GM18858 (cell line): ENCODE data around the gene SMC3.
"Not testable (repeated sequence)": the region's sequence is repeated elsewhere in the genome, so short reads cannot be mapped to it uniquely, and the experiment has no call there.

Experiments
- ATAC-seq: cut with Tn5 transposase; IDR thresholded peaks from one replicate; pipeline ENCODE4 v1.9.1; 2021; ENCODE audit not compliant: unreplicated experiment

The SMC3 gene

DNA sequence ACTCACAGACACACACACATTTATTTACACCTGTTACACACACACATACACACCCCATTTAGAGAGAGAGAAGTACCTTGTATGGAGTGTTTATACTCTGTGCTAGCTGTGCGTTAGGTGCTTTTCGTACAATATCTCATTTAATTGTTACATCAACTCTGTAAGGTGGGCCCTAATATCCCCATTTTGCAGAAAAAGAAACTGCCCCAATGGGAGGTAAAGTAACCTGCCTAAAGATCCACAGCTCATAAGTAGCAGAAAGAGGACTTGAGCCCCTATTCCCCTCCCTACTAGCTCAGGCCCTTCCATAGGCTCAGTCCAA is 52.9 kb downstream of the SMC3 start:
- ATAC-seq: no peak

DNA sequence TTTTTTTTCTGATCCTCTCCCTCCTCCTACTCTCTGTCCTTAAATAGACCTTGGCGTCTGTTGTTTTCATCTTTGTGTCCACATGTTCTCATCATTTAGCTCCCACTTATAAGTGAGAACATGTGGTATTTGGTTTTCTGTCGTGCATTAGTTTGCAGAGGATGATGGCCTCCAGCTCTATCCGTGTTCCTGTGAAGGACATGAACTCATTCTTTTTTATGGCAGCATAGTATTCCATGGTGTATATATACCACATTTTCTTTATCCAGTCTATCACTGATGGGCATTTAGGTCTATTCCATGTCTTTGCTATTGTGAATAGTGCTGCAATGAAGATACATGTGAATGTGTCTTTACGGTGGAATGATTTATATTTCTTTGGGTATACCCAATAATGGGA is 55.8 kb downstream of the SMC3 start:
- ATAC-seq: not testable (repeated sequence)

DNA sequence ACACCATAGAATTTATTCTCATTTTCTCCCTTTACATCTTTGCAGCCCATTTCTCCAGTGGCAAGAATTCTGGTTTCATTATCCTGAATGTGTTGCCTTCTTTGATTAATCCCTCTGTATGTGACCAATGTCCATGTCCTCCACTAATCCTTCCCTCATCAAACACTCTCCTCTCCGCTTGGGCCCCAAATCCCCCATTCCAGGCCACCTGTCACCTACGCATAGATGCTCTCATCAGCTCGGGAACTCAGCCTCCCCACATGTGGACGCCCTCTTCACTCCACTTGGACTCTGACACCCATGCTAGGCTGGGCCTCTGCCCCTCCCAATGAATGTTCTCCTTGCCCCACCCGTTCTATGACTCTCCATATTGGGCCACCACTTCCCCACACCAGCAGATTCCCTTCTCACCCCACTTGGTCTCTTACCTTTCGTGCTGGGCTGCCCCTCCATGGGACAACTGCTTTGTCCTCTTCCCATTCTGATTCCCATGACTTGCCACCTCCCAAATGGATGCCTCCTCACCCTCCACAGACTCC is 57.9 kb downstream of the SMC3 start:
- ATAC-seq: no peak

DNA sequence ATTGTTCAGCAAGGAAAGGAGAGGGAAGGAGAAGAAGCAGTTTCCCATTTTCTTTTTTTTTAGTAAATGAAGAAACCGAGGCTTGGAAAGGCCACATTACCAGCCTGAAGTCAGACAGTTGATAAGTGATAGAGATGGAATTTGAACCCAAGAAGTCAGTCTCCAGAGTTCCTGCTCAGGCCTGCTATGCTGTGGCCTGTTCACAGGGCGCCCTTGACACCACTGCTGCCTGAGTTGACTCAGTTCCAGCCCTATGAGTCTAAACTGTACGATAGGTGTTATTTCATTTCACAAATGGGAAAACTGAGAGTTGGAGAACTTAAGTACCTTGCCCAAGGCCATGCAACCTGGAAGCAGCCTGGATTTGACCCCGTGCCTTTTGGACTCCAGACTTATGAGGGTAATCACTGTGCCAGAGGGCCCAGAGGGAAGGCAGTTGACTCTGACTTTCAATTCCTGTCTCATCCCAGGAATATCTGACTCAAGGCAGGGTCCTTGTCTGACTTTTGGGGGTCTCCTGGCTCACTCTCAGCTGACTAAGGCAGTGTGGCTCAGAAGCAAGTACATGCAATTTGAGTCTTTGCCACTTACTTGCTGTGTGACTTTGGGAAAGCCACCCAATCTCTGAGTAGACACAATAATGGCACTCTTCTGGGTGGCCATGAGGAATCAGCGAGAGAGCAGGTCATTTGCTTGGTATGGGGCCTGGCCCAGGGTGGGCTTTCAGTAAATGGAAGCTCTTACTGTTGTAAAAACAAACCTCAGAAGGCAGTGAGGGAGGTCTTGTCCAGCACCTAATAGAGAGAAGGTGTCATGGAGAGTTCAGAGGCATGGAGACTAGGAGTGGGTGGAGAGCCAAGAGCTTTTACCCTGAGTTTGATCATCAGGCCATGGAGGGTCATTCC is 58.7 kb downstream of the SMC3 start:
- no peak for ATAC-seq

DNA sequence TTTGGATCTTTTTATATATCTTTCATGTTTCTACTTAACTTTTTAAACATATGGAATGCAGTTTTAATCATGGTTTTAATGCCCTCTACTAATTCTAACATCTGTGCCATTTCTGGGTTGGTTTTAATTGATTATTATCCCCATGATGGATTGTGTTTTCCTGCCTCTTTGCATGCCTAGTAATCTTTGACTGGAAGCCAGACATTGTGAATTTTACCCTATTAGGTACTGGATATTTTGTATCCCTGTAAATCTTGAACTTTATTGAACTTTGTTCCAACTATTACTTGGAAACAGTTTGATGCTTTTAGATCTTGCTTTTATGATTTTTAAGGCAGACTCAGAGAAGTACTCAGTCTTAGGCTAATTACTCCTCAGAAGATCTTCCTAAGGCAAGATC is 60.7 kb downstream of the SMC3 start:
- ATAC-seq: no peak

DNA sequence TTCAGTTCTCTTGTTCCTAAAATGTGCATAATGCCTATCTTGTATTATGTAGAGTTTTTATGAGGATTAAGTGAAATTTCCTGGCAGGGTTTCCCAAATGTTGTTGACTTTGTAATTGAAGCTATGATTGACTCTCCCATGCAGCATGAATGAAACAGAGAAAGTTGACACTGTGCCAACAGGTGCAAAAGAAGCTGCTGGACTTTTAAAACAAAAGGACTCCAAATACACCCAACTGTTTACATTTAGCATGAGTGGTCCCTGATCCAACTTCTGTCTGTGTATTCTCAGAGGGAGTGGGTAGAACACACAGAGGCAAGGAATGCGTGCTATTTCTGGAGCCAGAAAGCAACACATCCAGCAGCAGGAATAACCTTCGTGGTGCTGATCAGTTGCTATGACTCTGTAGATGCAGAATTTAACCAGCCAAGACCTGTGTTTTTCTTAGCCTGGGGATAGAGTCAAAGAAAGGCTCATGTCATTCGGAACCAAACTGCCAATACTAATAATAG is 62.2 kb downstream of the SMC3 start:
- no peak for ATAC-seq

DNA sequence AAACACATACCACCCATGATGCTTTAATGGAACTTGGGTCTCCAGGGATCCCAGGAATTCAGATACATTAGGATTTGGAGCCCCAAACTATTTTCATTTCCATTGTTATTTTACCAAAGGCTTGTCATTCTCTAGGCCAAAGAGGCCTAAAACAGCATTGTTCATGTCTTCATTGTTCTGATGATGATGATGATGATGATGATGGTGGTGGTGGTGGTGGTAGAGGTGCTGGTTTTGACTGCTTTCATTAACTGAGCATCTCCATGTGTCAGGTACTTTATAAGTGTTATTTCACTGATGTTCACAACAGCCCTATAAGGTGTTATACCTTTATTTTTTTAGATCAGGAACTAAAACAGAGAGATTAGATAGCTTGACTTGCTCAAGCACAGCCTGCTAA is 64.4 kb downstream of the SMC3 start:
- no peak for ATAC-seq

DNA sequence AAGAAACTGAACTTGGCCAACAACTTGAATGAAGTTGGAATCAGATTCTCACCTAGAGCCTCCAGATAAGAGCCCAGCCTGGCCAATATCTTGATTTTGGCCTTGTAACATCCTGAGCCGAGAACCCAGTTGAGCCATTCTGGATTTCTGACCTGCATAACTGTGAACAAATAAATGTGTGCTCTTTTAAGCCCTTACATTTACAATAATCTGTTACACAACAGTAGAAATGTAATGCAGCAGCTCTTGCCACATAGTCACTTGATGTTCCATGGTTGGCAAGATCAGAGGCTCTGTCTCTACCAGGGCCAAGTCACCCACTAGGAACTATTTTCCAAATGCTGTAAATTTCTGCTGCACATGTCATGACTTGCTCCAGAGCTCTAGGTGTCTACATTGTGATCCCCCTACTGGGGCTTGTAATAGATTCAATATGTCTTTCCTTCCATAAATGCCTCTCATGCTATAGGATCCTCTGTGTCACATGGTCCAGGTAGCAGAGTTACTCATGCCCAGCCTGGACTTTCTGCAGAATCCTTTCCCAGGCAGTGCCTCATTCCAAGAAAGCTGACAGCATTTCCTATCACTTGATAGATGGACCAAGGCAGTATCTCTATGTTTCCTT is 65.2 kb downstream of the SMC3 start:
- no peak for ATAC-seq

DNA sequence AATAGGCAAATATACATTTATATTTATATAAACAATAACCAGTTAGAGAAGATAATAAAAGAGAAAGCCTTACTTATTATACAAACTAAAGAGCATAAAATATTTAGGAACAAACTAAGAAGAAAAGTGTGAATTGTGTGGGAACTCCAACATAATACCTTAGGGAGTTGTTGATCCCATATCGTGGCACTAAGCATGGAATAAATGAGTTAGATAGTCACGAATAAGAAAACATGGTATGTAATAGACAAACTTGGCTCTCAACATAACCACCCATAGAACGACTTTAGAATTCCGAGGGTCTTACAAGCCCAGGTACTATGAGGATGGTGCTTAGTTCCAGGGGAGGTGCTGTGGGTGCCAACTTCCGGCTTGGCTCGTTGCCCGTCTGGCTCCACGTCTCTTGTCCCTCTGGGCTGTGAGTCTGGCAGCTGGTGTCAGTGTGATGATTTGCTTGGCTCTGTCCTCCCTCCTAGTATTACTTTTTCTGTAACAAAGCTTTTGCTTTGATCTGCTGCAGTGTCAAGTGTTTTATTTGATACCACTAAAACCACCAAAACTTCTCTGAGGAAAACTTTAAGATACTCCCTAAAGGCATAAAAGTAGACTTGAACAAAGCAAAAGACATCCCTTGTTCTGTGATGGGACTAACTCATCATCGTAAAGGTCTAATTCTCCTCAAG is 67.2 kb downstream of the SMC3 start:
- no peak for ATAC-seq

DNA sequence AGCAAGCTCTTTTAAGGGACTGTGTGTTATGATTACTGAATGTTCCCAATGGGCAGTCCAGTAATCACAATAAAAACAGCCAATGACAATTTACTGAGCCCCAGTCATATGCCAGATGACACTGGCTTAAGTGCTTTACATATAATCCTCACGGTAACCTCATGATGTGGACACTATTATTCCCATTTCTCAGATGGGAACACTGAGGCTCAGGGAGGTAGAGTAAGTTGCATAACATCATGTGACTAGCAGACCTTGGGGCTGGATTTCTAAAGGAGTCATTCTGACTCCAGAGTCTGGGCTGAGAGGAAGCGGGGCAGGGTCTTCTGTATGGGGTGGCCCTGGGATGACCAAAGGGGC is 69.1 kb downstream of the SMC3 start:
- no peak for ATAC-seq

DNA sequence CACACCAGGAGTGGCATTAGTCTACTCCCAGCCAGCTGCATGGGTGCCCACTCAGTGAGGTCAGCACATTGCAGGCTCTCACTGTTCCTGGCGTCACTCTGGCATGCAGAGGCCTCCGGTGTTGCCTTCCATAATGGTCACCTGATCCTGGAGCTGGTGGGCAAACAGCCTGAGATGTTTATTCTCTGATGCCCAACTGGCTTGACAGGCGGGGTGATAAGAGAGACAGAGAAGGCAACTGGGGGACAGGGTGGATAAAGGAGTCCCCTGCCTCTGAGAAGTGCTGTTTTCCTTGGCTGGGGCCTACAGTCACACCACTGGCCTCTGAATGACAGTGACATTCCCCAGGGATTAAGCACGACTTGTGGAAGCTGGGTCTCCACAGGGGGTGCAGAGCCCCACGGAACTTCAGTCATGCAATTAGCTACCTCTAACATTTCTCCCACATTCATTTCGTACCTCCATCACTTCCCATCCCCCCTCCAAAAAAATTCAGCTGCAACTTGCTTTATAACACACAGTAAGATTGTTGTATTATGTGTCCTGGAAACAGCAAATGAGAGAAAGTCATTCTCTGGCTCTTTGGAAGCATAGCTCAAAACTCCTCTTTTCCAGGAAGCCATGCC is 69.5 kb downstream of the SMC3 start:
- no peak for ATAC-seq

DNA sequence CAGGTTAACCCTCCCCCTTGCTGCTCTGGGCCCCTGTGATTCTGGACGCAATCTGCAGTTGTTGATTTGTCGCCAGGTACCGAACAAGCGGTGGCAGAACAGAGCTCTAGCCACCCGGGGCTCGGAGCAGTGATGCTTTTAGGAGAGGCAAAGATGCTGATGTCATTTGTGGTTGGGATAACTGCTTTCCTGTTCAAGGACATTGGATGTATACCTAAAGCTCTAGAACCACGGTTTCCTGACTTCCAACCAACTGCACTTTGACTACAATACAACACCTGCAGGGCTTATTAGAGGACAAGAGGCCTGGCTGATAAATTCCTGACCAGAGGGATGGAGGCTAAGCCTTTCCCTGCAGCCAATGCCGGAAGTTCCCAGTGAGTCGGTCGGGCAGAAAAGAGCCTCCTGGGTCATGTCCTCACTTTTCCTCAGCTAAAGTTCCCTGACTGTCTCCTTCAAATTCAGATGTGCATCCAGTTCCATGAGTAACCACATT is 70.1 kb downstream of the SMC3 start:
- ATAC-seq: no peak

DNA sequence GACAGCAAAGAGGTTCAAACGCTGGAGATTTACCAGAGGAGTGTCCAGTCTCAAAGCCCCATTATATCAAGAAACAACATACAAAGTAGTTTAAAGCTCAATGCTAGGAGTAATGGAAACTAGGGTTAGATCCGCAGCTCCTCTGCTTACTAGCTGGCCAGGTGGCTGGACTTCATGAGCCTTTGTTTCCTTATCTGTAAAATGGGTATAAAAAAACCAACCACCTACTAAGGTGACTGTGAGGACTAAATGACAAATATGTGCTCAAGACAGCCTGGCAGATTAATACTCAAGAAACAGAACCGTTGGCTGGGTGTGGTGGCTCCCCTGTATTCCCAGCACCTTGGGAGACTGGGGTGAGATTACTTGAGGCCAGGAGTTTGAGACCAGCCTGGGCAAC is 70.8 kb downstream of the SMC3 start:
- no peak for ATAC-seq

DNA sequence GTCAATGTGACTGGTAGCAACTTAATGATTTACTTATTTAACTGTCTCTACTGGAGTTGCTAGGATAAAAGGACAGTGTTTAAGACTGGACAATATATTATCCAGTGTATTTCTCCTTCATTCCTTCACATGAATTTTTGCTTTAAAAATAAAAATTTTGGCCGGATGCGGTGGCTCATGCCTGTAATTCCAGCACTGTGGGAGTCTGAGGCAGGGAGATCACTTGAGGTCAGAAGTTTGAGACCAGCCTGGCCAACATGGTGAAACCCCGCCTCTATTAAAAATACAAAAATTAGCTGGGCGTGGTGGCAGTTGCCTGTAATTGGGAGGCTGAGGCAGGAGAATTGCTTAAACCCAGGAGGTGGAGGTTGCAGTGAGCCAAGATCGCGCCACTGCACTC is 71.6 kb downstream of the SMC3 start:
- ATAC-seq: not testable (repeated sequence)

DNA sequence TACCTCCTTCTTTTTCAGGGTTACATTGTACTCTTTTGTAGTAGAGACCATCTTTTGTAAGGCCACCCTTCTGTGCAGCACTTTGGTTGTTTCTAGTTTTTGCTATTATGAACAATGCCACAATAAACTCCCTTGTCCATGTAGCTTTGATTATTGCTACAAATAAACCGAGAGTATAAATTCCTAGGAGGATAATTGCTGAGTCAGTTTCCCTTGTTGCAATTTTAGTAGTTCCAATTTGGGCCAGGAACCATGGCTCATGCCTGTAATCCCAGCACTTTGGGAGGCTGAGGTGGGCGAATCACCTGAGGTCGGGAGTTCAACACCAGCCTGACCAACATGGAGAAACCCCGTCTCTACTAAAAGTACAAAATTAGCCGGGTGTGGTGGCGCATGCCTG is 72.4 kb downstream of the SMC3 start:
- not testable (repeated sequence) for ATAC-seq

DNA sequence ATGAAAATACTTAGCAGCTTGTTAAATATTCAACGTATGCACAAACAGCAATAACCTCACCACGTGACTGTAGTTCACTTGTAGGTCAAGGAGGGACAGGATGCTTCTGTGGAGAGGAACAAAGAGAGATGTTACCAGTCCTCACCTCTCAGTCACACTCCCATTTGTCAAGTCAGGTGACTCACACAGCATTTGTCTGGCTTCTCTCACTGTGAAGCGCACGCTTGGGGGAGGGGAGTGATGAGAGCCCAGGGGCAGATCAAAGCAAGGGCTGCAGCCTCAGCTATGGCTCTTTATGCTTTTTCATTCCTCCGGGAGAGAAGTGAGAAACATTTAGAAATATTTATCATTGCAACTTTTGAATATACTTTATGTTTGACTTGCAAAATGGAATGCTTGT is 73.8 kb downstream of the SMC3 start:
- ATAC-seq: no peak

DNA sequence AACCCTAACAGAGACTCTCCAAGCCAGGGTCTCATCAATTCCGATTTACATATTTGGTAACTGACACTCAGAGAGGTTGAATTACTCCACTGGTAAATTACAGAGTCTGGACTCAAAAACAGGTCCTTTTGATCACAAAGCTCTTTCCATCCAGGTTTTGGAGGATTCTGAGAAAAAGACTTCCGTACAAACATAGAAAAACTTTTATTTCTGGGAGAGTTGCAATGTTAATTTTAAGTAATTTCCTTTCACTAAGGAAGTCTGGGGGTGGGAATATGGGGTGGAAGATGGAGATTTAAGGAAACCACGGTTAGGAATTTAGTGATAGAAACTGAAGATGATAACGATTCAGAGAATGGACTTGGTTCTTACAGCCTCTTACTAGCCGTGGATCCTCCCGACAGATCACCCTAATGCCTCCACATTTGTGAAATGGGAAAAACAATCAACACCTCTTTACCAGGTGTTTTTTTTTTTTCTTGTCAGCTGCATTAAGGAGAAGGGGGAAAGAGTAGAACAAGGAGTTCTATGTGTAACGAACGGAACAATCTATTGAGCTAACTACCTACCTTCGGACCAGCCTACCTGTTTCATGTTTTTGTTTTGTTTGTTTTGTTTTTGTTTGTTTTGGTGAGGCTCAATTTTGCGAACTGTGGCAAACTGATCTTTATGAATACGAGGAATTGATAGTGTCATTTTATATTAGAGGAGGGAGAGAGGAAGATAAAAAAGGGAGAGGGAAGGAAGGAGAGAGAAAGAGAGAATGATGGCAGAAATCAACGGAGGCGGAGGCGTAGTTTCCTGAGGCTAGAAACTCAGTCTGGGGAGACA is 74.9 kb downstream of the SMC3 start:
- ATAC-seq: no peak

DNA sequence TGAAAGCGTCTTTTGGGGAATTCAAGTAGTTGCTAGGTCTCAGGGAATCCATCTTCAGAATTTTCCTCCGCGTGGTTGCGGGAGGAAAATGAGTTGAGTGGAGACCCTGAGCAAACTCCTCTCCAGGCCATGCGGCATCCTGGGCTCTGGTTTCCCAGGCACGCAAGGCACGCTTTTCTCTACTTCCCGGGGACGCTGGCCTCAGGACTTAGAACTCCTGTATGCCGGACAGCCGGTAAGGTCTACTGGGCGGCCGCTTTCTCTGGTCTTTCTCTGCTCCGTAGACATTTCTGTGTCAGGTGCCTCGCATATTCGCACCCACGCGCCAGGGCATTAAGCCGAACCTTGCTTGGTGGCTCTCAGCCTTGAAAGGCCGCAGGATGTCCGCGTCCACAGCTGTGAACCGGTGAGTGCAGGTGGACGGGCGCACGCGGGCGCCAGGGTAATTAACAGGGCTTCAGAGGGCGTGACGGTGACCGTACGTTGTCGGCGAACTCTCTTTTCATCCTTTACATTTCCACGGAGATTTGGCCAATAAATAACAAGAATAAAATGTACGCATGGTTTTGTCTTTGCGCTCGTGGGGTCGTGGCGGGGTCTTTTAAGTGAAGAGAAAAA is 75.6 kb downstream of the SMC3 start:
- ATAC-seq: no peak

DNA sequence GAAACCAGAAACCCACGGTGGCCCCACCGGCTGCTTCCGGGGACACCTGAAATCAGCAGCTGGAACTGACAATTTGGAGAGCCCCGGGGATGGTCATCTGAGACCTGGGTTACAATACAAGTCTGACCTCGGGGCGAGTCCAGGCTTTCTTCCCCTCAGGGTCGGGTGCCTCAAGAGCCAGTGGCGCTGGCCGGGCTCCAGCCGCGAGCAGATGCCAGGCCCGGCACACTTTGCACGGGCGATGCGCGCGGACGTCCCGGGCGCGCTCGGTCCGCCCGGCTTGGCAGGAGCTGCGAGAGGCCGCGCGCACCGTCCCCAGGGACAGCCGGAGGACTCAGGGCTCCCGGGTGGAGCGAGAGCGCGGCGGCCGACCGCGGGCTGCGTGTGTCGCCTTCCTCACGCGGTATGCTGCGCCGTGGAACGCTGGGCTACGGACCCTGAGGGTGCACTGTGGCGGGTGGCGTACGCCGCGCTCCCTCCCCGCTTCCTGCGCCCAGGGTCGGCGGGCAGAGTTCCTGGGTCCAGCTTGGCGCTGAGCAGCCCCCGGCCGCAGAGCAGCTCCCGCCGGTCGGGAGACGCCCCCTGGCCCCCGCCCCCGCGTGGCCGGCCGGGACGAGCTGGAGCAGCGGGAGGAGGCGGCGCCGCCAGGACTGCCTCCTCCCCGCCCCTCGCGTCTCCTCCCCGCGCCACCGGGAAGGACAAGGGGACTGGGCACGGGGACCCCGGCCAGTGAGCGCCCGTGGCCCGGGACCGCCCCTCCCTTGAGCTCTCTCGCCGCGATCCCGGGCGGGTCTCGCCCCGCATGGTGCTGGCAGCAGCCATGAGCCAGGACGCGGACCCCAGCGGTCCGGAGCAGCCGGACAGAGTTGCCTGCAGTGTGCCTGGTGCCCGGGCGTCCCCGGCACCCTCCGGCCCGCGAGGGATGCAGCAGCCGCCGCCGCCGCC is 76.4 kb downstream of the SMC3 start, which contains the start of gene RBM20:
Gene RBM20 (plus strand): TSS at position 684 of the 945 bp plus-strand sequence. CDS start 119 bp downstream, at position 803.
- ATAC-seq: no peak
